SKM-1 treated with dmso at 0.1 percent for 144 hours (cell line): ENCODE data around the gene IGFBP5.

Experiments
- DNase-seq: peaks from one replicate; lab custom pipeline; 2025; ENCODE audit not compliant: unreplicated experiment; lab: John Stamatoyannopoulos, UW

IGFBP5 gene, protein sequence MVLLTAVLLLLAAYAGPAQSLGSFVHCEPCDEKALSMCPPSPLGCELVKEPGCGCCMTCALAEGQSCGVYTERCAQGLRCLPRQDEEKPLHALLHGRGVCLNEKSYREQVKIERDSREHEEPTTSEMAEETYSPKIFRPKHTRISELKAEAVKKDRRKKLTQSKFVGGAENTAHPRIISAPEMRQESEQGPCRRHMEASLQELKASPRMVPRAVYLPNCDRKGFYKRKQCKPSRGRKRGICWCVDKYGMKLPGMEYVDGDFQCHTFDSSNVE

GRCh38 chr2:216695401-216695821 is at the start of gene IGFBP5:
IGFBP5 (minus strand) TSS chr2:216695549; CDS start chr2:216694775, 774 bp downstream.
- DNase-seq, result no peak

- no peak for DNase-seq
Observed at GRCh38 chr2:216743781-216744180, 48.4 kb upstream of the IGFBP5 start.

- no peak for DNase-seq
Observed at GRCh38 chr2:216742411-216742810, 47.1 kb upstream of the IGFBP5 start.

DNA sequence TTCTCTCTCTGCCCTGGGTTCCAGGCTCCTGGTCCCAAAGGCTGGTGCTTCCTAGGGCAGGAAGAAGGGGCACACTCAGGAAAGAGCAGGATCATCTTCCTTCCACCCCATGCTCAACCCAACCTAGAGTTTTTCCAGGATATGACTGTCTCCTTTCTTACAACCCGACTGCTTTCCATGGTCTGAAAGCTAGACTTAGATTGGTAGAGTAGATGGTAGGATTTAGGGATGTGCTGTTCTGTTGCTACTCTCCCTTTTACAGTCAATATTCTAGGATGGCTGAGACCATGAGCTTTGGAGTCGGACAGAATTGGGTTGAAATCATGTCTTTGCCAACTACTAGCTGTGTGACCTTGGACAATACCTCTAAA is 45.9 kb upstream of the IGFBP5 start:
- no peak for DNase-seq

DNA sequence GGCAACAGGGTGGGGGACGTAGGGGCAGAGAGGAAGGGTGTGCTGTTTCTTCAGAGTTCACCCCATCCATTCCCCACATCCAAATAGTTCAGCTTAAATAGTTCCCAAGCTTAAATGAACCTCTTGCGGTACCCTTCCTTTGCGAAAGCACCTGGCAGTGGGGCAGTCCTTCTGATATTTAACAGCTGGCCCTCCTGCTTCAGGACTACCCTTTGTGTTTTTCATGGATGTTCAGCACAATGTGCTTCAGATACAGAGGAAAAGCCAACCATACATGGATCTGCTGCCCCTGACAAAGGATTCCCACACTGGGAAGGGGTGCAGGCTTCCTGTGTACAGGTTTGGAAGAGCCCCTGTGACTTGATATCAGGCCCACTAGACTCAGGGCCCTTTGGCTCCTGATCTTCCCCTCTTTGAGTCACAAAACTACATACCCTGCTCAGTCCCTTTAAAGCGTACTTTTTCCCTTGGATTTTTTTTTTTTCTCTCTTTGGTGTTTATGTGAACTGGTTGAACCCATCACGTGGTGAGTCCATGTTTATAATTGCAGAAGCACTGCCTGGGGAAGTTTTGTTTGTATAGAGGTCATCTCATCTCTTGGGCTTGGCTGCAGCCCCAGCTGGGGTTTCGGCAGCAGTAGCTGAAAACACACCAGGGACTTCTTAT is 45.3 kb upstream of the IGFBP5 start:
- no peak for DNase-seq

DNA sequence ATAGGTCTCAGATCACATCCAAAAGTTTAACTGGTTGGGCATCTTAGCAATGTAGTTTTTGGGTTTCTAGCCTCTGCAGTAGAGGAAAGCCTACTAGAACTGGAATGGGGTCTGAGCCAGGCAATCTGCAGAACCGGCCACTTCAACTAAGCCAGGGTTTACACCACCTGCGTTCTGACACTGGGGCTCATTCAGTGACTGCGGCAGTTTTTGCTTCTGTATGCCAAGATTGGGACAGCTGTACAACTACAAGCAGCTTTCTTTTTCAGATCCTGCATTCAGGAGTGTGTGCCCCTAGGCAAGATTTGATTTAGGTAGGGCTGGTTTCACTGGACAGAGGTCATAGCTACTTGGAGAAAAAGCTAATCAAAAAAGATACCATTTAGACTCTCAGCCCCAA is 43.7 kb upstream of the IGFBP5 start:
- no peak for DNase-seq

GRCh38 chr2:216737676-216738075 is 42.3 kb upstream of the IGFBP5 start:
- DNase-seq, result no peak

GRCh38 chr2:216736326-216736725 is 41.0 kb upstream of the IGFBP5 start:
- no peak for DNase-seq

DNA sequence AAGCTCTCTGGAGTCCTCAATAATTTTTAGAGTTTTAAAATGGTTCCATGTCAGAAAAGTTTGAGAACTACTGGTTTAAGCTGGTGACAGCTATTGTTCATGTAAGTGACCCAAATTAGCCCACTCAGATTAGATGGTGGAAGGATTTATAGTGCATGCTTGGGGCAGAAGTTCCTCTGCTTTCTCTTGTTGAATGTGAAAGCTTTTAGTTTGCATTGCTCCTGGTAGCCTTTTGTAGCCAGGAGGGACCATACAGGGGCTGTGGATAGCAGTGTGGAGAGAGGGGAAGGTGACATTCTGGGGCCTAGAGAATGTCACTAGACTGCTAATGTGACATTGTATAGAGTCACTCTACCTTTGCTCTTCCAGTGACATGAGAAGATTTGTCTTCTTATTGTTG is 40.3 kb upstream of the IGFBP5 start:
- DNase-seq, result no peak

DNA sequence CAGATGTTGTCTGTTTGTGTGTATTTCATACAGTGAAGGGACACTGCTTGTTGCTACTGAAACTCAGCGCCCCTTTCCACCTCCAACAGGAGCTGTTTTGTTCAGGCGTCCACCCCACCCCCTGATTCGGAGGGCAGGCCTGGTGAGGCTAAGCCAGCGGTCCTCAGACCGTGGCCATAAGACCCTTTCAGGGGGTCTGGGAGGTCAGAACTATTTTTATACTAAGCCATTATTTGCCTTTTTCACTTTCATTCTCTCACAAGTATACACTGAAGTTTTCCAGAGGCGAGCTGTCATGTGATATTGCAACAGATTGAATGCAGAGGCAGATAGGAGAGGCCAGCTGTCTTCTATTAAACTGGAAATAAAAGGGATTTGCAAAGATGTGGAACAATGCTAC is 39.7 kb upstream of the IGFBP5 start:
- no peak for DNase-seq

DNA sequence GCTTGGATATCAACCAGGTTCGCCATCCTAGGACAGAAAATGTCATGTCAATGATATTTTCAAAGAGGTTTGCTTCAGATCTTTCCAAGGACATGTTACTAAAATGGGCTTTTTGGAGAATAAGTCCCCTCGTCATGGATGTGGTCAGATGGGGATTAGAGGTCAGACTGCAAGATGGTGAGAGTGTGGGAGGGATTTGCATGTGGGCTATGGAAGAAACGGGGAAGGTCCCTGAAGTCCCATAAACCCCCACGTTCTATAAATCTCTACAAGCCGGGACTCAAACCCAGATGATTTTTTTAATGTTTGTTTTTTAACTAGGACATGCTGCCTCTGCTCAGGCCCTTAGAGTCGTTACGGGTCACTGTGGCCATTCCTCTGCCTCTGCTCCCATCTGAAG is 37.7 kb upstream of the IGFBP5 start:
- DNase-seq, result no peak

DNA sequence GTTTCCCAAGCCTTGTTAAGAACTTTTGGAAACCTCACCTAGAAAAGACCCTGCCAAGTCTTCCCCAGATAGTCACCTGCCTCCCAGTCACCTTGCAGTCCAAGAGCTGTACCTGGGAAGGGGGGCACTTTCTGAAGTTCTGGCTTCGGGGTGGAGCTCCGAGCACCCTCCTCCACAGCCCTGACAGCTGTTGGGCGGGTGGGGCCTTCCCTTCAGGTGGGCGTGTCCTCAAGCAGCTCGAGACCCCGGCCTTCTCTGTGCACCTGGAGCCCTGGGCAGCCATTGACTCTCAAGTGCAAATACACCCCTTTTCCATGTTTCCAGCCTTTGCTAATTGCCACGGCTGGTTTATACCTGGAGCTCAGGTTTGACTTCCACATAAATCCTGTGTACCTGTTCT is 37.0 kb upstream of the IGFBP5 start:
- no peak for DNase-seq

GRCh38 chr2:216731465-216731864 is 36.1 kb upstream of the IGFBP5 start:
- DNase-seq, result no peak

GRCh38 chr2:216730871-216731270 is 35.5 kb upstream of the IGFBP5 start:
- no peak for DNase-seq

- no peak for DNase-seq
Observed at GRCh38 chr2:216727346-216728122, 32.2 kb upstream of the IGFBP5 start.

- DNase-seq, result no peak
Observed at GRCh38 chr2:216724190-216724589, 28.8 kb upstream of the IGFBP5 start.

DNA sequence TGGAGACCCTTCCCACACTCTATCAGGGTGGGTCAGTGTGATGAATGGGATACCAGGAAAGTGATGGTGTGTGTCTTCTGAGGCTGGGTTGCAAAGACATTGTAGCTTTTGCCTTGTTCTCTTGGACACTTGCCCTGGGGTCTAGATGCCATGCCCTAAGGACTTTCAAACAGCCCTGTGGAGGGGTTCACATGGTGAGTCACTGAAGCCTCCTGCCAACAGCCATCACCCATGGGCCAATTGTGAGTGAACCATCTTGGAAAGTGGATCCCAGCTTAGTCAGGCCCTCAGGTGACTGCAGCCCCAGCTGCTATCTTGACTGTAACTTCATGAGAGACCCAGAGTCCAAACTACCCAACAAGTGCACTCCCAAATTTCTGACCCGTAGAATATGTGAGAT is 25.8 kb upstream of the IGFBP5 start:
- DNase-seq, result no peak

- DNase-seq, result no peak
Observed at GRCh38 chr2:216720722-216721121, 25.4 kb upstream of the IGFBP5 start.

- no peak for DNase-seq
Observed at GRCh38 chr2:216717907-216718615, 22.7 kb upstream of the IGFBP5 start.

GRCh38 chr2:216717491-216717901 is 22.1 kb upstream of the IGFBP5 start:
- DNase-seq, result no peak

DNA sequence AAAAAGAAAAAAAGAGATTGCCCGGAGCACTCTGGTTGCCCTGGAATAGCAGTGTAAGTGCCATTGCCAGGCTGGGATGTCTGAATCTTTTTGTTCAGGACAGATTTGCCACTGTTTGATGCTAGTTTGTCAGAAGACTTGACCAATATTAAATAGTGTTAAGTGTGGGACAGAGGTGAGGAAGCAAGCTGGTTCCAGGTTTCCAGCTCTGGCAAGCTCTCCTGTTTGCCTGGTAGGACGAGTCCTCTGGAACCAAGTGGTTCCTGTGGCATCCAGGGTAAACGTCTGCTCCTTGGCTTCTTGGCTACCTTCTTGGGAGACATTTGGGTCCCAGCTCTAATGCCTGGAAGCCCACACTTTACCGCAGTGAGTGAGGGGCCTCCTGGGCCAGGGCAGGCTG is 20.8 kb upstream of the IGFBP5 start:
- no peak for DNase-seq
